HepG2 (cell line): ENCODE measurements around the gene CAPZB.
"Not testable (repeated sequence)": the region's sequence is repeated elsewhere in the genome, so short reads cannot be mapped to it uniquely, and the experiment has no call there.

Source experiments
- CHD2 ChIP-seq: IDR thresholded peaks from 2 replicates; pipeline ENCODE4 v1.6.1; 2011; ENCODE audit warnings: low read depth, low read length, improper control_type of control experiment
- EP300 ChIP-seq, 3 experiments: sonication (generic) in 1 of 3; formaldehyde crosslinking in 1 of 3; IDR thresholded peaks; 2 replicates each; pipeline versions ENCODE4 v1.5.1 to v1.6.1; 2011 to 2020; ENCODE audit warnings: low read depth in 2 of 3, low read length in 2 of 3, borderline replicate concordance in 1 of 3, improper control_type of control experiment in 1 of 3, mild to moderate bottlenecking in 1 of 3, missing genetic modification reagents in 1 of 3, moderate library complexity in 1 of 3
- KDM1A ChIP-seq: IDR thresholded peaks from 2 replicates; pipeline ENCODE4 v1.6.1; 2016; ENCODE audit warnings: missing compliant biosample characterization
- KLF13 ChIP-seq: sonication (generic); formaldehyde crosslinking; IDR thresholded peaks from 2 replicates; pipeline ENCODE4 v1.4.0; 2020; ENCODE audit warnings: mild to moderate bottlenecking, missing genetic modification reagents
- RNF2 ChIP-seq: fragments of 450-650 bp; conservative IDR thresholded peaks from 2 replicates; pipeline ENCODE4 v1.6.1; 2016; ENCODE audit warnings: low read depth
- SIN3B ChIP-seq: fragments of 150-350 bp; IDR thresholded peaks from 2 replicates; pipeline ENCODE4 v1.6.1; 2014; ENCODE audit warnings: low read length
- ZNF546 ChIP-seq: sonication (generic); formaldehyde crosslinking; conservative IDR thresholded peaks from 2 replicates; pipeline ENCODE4 v1.8.1; 2023; ENCODE audit warnings: mild to moderate bottlenecking, missing genetic modification reagents
- ZNF839 ChIP-seq: sonication (generic); formaldehyde crosslinking; IDR thresholded peaks from 2 replicates; pipeline ENCODE4 v1.4.0; 2020; ENCODE audit warnings: missing genetic modification reagents, mild to moderate bottlenecking, borderline replicate concordance
- TF ChIP-seq, protein P1 (sequence below): sonication (generic); formaldehyde crosslinking; IDR thresholded peaks from 2 replicates; pipeline ENCODE4 v1.5.0; 2020; ENCODE audit warnings: mild to moderate bottlenecking, missing genetic modification reagents, moderate library complexity
- TF ChIP-seq, protein P2 (sequence below): sonication (generic); formaldehyde crosslinking; IDR thresholded peaks from 2 replicates; pipeline ENCODE4 v1.8.1; 2023; ENCODE audit warnings: mild to moderate bottlenecking, missing genetic modification reagents

DNA sequence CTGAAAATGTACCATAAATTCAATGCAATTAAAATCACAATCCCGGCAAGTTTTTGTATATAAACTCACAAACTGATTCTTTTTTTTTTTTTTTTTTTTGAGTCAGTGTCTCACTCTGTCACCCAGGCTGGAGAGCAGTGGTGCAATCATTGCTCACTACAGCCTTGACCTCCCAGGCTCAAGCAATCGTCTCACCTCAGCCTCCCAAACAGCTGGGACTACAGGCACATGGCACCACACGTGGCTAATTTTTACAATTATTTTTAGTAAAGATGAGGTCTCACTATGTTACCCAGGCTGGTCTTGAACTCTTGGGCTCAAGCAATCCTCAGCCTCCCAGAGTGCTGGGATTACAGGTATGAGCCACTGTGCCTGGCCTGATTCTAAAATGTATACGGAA, 12.1 kb upstream of the CAPZB start:
- TF ChIP-seq, protein P1, sequence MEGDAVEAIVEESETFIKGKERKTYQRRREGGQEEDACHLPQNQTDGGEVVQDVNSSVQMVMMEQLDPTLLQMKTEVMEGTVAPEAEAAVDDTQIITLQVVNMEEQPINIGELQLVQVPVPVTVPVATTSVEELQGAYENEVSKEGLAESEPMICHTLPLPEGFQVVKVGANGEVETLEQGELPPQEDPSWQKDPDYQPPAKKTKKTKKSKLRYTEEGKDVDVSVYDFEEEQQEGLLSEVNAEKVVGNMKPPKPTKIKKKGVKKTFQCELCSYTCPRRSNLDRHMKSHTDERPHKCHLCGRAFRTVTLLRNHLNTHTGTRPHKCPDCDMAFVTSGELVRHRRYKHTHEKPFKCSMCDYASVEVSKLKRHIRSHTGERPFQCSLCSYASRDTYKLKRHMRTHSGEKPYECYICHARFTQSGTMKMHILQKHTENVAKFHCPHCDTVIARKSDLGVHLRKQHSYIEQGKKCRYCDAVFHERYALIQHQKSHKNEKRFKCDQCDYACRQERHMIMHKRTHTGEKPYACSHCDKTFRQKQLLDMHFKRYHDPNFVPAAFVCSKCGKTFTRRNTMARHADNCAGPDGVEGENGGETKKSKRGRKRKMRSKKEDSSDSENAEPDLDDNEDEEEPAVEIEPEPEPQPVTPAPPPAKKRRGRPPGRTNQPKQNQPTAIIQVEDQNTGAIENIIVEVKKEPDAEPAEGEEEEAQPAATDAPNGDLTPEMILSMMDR = not testable (repeated sequence)
- TF ChIP-seq EP300 (IDR thresholded peaks at IDR 0.05; ENCODE audit: low read depth in 2 of 2, low read length in 2 of 2); EP300 (CRISPR knock-in tag; IDR thresholded peaks at IDR 0.05; ENCODE audit: borderline replicate concordance); RNF2; KLF13 (CRISPR knock-in tag); SIN3B; KDM1A (CRISPR knock-in tag); CHD2; ZNF546 (CRISPR knock-in tag); ZNF839 (CRISPR knock-in tag): not testable (repeated sequence)
- TF ChIP-seq, protein P2, sequence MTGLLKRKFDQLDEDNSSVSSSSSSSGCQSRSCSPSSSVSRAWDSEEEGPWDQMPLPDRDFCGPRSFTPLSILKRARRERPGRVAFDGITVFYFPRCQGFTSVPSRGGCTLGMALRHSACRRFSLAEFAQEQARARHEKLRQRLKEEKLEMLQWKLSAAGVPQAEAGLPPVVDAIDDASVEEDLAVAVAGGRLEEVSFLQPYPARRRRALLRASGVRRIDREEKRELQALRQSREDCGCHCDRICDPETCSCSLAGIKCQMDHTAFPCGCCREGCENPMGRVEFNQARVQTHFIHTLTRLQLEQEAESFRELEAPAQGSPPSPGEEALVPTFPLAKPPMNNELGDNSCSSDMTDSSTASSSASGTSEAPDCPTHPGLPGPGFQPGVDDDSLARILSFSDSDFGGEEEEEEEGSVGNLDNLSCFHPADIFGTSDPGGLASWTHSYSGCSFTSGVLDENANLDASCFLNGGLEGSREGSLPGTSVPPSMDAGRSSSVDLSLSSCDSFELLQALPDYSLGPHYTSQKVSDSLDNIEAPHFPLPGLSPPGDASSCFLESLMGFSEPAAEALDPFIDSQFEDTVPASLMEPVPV (CRISPR knock-in tag) = not testable (repeated sequence)
